ENCODE results near the gene GABPB2.
"Not testable (repeated sequence)": the region's sequence is repeated elsewhere in the genome, so short reads cannot be mapped to it uniquely, and the experiment has no call there.

Gene GABPB2

GRCh38 chr1:151060007-151060656 lies 10.4 kb upstream of the GABPB2 start, which contains the start of gene MLLT11:
MLLT11 (plus strand) TSS chr1:151060397; CDS start chr1:151067225, 6,828 bp downstream.
- DNase-seq (ENCODE audit: low read depth in 2 of 2): no peak

DNA sequence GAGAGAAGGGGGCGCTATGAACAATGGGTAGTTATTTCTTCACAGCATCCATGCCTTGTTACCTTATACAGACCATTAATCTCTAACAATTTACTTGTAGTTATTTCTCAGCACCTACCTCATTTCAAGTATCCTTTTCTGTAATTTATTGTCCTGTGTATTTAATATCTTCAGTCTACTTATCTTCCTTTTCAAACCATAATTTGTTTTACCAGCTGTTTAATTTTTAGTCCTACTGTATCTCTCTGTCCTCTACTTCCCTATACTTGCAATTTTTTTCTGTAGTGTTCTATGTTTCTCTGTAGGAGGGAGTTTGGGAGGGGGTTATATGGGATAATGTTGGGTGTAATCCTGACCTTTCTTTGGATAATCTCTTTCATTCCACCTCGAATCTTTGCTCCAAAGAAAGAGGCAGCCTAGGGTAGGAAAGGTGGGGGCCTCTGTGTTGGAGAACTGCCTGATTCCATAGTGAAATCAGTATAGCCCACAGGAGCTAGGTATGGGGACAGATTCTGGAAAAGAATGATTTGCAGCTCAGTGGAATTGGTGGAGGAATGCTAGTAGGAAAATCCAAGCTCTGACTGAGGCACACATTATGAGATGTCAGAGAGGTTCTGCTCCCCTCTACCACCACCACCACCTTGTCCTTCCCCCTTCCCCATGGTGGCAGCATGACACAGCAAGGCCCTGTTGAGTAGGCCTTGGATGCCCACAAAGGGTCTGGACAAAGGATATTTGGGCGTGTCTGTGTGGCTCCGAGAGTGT lies 9.7 kb upstream of the GABPB2 start:
- DNase-seq (ENCODE audit: low read depth in 2 of 2): no peak

- DNase-seq (ENCODE audit: low read depth in 2 of 2): no peak
These were observed 8.9 kb upstream of the GABPB2 start for GRCh38 chr1:151061704-151062103.

GRCh38 chr1:151062741-151063371 lies 7.7 kb upstream of the GABPB2 start:
- no peak for DNase-seq (ENCODE audit: low read depth in 2 of 2)

- DNase-seq (ENCODE audit: low read depth in 2 of 2): no peak
These were observed 5.4 kb upstream of the GABPB2 start for GRCh38 chr1:151065089-151065645.

- DNase-seq (ENCODE audit: low read depth in 2 of 2): no peak
These were observed 3.4 kb upstream of the GABPB2 start for GRCh38 chr1:151067185-151067584.

DNA sequence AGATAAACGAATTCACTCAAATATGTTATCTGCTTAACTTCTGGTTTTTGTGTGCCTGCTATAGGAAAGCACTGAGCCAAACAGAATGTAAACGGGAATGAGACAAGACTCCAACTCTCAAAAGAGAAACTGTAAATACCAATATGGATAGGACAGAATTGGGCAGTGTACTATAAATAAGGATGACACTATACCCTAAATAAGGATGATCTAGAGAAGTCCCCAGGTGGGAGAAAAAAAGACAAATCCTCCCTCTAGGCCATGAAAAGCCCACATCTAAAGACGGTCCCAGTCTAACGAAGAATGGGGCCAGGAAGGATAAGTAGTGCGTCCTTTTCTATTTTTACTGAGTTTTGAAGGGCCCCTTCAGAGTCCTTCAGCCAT lies 1.5 kb upstream of the GABPB2 start:
- DNase-seq (ENCODE audit: low read depth in 2 of 2): no peak

DNA sequence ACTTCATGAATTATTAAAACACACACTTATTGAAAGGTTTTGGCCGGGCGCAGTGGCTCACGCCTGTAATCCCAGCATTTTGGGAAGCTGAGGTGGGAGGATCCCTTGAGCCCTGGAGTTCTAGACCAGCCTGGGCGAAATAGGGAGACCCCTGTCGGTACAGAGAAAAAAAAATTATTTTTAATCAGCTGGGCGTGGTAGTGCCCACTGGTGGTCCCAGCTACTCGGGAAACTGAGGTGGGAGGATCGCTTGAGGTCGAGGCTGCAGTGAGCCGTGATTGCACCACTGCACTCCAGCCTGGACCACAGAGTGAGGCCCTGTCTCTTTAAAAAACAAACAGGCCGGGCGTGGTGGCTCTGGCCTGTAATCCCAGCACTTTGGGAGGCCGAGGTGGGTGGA lies 1.7 kb downstream of the GABPB2 start:
- DNase-seq (ENCODE audit: low read depth in 2 of 2): no peak

- no peak for DNase-seq (ENCODE audit: low read depth in 2 of 2)
These were observed 15.5 kb downstream of the GABPB2 start for GRCh38 chr1:151085953-151086559.

- DNase-seq (ENCODE audit: low read depth in 2 of 2): not testable (repeated sequence)
These were observed 26.9 kb downstream of the GABPB2 start for GRCh38 chr1:151097426-151097825.

DNA sequence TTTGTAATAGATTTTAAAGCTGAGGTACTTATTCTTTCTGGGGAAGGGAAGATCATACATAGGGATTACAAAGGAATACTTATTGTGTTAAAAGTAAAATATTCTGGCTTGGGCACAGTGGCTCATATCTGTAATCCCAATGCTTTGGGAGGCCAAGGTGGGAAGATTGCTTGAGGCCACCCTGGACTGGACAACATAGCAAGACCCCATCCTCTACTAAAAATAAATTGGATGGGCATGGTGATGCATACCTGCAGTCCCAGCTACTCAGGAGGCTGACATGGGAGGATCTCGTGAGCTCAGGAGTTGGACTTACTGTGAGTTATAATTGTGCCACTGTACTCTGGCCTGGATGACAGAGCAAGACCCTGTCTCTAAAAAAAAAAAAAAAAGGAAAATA lies 27.6 kb downstream of the GABPB2 start:
- DNase-seq (ENCODE audit: low read depth in 2 of 2): no peak

GRCh38 chr1:151104630-151105029 lies 34.1 kb downstream of the GABPB2 start:
- no peak for DNase-seq (ENCODE audit: low read depth in 2 of 2)

DNA sequence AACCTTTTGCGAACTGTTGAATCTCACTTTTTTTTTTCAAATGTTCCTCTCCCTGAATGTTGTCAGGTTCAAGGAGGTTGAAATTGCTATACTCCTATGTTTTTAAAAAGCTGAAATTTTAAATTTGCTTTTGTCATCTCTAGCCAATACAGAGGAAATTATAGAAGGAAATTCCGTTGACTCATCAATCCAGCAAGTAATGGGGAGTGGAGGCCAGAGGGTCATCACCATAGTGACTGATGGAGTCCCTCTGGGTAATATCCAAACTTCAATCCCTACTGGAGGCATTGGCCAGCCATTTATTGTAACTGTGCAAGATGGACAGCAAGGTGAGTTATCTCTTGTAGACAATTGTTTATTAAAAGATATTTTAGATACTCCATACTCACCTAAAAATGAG lies 36.3 kb downstream of the GABPB2 start:
- no peak for DNase-seq (ENCODE audit: low read depth in 2 of 2)

- DNase-seq (ENCODE audit: low read depth in 2 of 2): no peak
These were observed 37.8 kb downstream of the GABPB2 start for GRCh38 chr1:151108331-151108730.

GRCh38 chr1:151113877-151114276 lies 43.3 kb downstream of the GABPB2 start:
- no peak for DNase-seq (ENCODE audit: low read depth in 2 of 2)

- DNase-seq (ENCODE audit: low read depth in 2 of 2): no peak
These were observed 54.3 kb downstream of the GABPB2 start for GRCh38 chr1:151124763-151125403.

GRCh38 chr1:151128800-151129199 lies 58.2 kb downstream of the GABPB2 start:
- DNase-seq (ENCODE audit: low read depth in 2 of 2): no peak

GRCh38 chr1:151130987-151131586 lies 60.5 kb downstream of the GABPB2 start:
- DNase-seq (ENCODE audit: low read depth in 2 of 2): peak; percentile 51 to 67

- no peak for DNase-seq (ENCODE audit: low read depth in 2 of 2)
These were observed 61.3 kb downstream of the GABPB2 start for GRCh38 chr1:151131701-151132334.

- no peak for DNase-seq (ENCODE audit: low read depth in 2 of 2)
These were observed 61.9 kb downstream of the GABPB2 start for GRCh38 chr1:151132335-151133017.

All from activated CD8-positive, alpha-beta memory T cell treated with anti-CD3 and anti-CD28 coated beads for 4 hours (primary cell).